Measurements from ENCODE around the gene PRKAR1B. TPM values are rescaled to one million over a fixed set of nuclear protein-coding genes. Genes with fewer than 3 reads are reported as not detected.

PRKAR1B gene
- total RNA-seq, 2 donors from 2014 or later: 15.6 to 18.4 TPM

- H3K36me3 ChIP-seq: peaks cover 4% of the 10 kb centered on the region
- DNase-seq (ENCODE audit: low spot score): no peak
Observed at GRCh38 chr7:729140-730000, 2.3 kb upstream of the PRKAR1B start.

GRCh38 chr7:728602-729001 is 1.5 kb upstream of the PRKAR1B start:
- Histone ChIP-seq H3K4me3 (no peak overlapping the region), H3K27me3 (replicated peaks; ENCODE audit: insufficient read depth) (no peaks in the 10 kb centered on the region), H3K27ac (no peak overlapping the region), H3K36me3 (peaks cover 4% of the 10 kb centered on the region), H3K4me1 (ENCODE audit: control insufficient read depth in 1 of 2, low read depth in 2 of 2) (peaks cover 11 to 18% of the 10 kb centered on the region in 2 donors), H3K9me3 (no peaks in the 10 kb centered on the region)
- no peak for TF ChIP-seq CTCF (IDR thresholded peaks at IDR 0.05)
- ATAC-seq (ENCODE audit: insufficient number of reproducible peaks, low FRiP score, low read depth): no peak
- no peak for DNase-seq (ENCODE audit: low spot score)

More at GRCh38 chr7:729140-730000, 2.3 kb upstream of the PRKAR1B start:
- Histone ChIP-seq H3K27me3 (replicated peaks; ENCODE audit: insufficient read depth) (no peaks in the 10 kb centered on the region), H3K9me3 (peaks cover 6% of the 10 kb centered on the region), H3K4me3 (no peak overlapping the region), H3K27ac (no peak overlapping the region), H3K4me1 (ENCODE audit: control insufficient read depth in 1 of 2, low read depth in 2 of 2) (peaks cover 11 to 18% of the 10 kb centered on the region in 2 donors)
- no peak for TF ChIP-seq CTCF (IDR thresholded peaks at IDR 0.05)
- ATAC-seq (ENCODE audit: insufficient number of reproducible peaks, low FRiP score, low read depth): no peak

GRCh38 chr7:727806-728460 is 852 bp upstream of the PRKAR1B start:
- ATAC-seq (ENCODE audit: insufficient number of reproducible peaks, low FRiP score, low read depth) (no peak), DNase-seq (ENCODE audit: low spot score) (no peak)
- no peak overlapping the region for H3K27ac ChIP-seq
- no peaks in the 10 kb centered on the region for H3K27me3 ChIP-seq (replicated peaks; ENCODE audit: insufficient read depth)
- H3K36me3 ChIP-seq: peaks cover 4% of the 10 kb centered on the region
- H3K4me3 ChIP-seq: peak overlapping the region; percentile 77
- TF ChIP-seq CTCF (IDR thresholded peaks at IDR 0.05): no peak
- peaks cover 11 to 18% of the 10 kb centered on the region in 2 donors for H3K4me1 ChIP-seq (ENCODE audit: control insufficient read depth in 1 of 2, low read depth in 2 of 2)
- H3K9me3 ChIP-seq: no peaks in the 10 kb centered on the region

- no peak for ATAC-seq (ENCODE audit: insufficient number of reproducible peaks, low FRiP score, low read depth)
- no peak overlapping the region for H3K27ac ChIP-seq
- H3K9me3 ChIP-seq: no peaks in the 10 kb centered on the region
- H3K36me3 ChIP-seq: peaks cover 4% of the 10 kb centered on the region
- no peak for DNase-seq (ENCODE audit: low spot score)
- peaks cover 11 to 18% of the 10 kb centered on the region in 2 donors for H3K4me1 ChIP-seq (ENCODE audit: control insufficient read depth in 1 of 2, low read depth in 2 of 2)
- no peaks in the 10 kb centered on the region for H3K27me3 ChIP-seq (replicated peaks; ENCODE audit: insufficient read depth)
- no peak for TF ChIP-seq CTCF (IDR thresholded peaks at IDR 0.05)
- H3K4me3 ChIP-seq: peak overlapping the region; percentile 77
Observed at GRCh38 chr7:726854-727103, 302 bp downstream of the PRKAR1B start.

- peak; percentile 68 for ATAC-seq (ENCODE audit: insufficient number of reproducible peaks, low FRiP score, low read depth)
- Histone ChIP-seq H3K4me3 (peak within 1 kb of the TSS; percentile 77), H3K36me3 (peaks cover 4% of the 10 kb centered on the region), H3K27ac (peak within 1 kb of the TSS in 1 of 2 donors; percentile 69), H3K9me3 (no peaks in the 10 kb centered on the region), H3K4me1 (ENCODE audit: control insufficient read depth in 1 of 2, low read depth in 2 of 2) (peaks cover 11 to 18% of the 10 kb centered on the region in 2 donors), H3K27me3 (replicated peaks; ENCODE audit: insufficient read depth) (no peaks in the 10 kb centered on the region)
- peak; percentile 54 for DNase-seq (ENCODE audit: low spot score)
- TF ChIP-seq CTCF (IDR thresholded peaks at IDR 0.05): no peak
Observed at GRCh38 chr7:726084-726853, 812 bp downstream of the PRKAR1B start, which contains the start of gene DNAAF5. TSS of gene DNAAF5 (plus strand) at chr7:726699. CDS start at chr7:726721, 22 bp downstream.

All from thoracic aorta (tissue), 2 donors.